ENCODE data around the gene EIF1.
"Not testable (repeated sequence)": the region's sequence is repeated elsewhere in the genome, so short reads cannot be mapped to it uniquely, and the experiment has no call there.

The EIF1 gene

GRCh38 chr17:41695134-41695661 is 6.5 kb downstream of the EIF1 start:
- no peak for FAIRE-seq
- no peak for DNase-seq (ENCODE audit: insufficient read length, low spot score)

DNA sequence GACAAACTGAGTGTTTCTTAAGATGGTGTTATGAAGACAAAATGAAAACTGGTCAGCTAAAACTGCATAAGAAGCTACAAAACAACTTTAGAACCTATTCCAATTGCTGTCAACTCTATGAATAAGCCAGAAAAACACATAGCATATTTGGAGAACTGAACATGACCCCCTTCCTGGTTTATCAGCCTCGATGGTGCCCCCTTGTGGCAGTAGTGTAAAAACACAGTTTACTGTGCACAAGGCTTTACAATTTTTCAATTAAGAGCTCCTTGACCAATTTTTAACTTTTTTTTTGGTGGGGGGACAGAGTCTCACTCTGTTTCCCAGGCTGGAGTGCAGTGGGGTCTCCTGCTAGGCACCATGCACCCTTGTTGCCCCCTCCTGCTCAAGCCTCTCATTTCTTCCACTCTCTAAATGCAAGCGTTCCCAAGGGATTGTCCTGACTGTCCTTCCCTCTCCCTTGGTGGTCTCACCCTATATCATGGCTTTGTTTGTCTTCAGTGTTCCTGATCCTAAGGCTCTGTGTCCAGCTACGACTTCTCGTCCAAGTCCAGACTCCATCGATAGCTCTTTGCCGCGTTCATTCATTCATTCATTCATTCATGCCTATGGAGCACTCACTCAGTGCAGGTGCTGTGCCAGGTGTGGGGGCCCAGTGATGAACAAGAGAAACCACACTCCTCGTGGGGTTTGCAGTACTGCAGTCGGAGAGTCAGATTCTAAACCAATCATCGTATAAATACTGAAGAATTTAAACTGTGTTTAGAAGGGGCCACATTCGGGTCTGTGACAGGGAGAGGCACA is 7.5 kb downstream of the EIF1 start:
- DNase-seq (ENCODE audit: insufficient read length, low spot score) (peak; percentile 89), FAIRE-seq (no peak)

GRCh38 chr17:41697122-41697962 is 8.7 kb downstream of the EIF1 start:
- DNase-seq (ENCODE audit: insufficient read length, low spot score) = no peak
- FAIRE-seq = no peak

- not testable (repeated sequence) for DNase-seq (ENCODE audit: insufficient read length, low spot score); FAIRE-seq
Observed at GRCh38 chr17:41700843-41701242, 12.2 kb downstream of the EIF1 start.

- DNase-seq (ENCODE audit: insufficient read length, low spot score) = no peak
Observed at GRCh38 chr17:41702712-41703111, 14.0 kb downstream of the EIF1 start.

GRCh38 chr17:41705271-41705991 is 16.7 kb downstream of the EIF1 start:
- FAIRE-seq (peak; percentile 83), DNase-seq (ENCODE audit: insufficient read length, low spot score) (peak; percentile 38)

More at GRCh38 chr17:41702712-41703111, 14.0 kb downstream of the EIF1 start:
- no peak for FAIRE-seq

GRCh38 chr17:41707803-41708669 is 19.4 kb downstream of the EIF1 start:
- DNase-seq (ENCODE audit: insufficient read length, low spot score) (no peak), FAIRE-seq (no peak)

DNA sequence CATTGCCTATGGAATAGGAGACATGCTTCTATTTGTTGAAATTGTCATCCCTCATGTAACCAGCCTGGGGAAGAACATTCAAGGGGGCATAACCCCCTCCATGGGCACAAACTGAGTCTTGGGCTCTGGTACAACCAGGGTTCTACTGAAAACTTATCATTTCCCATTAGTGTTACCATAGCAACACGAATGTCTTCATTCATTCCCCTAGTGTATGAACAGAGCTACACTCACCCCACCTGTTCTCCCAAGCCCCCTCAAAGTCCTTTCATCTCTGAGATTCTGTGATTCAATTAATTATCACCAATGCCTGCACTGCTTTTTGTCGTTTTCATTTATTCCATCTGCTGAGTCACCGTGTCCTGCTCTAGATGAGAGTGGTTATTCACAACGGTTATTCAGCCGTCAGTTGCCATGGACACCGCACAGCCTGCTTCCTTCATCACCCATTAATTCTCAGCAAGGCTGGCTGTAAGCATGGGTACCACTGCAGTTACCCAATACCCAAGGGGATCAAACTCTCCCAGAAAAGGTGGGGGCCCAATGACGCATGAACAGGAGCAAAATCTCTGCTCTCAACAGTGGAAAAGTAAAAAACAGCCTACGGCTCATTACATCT is 21.9 kb downstream of the EIF1 start:
- DNase-seq (ENCODE audit: insufficient read length, low spot score) = no peak
- peak; percentile 52 for FAIRE-seq

GRCh38 chr17:41711669-41712400 is 23.1 kb downstream of the EIF1 start, which contains the start of gene GAST:
TSS of gene GAST (plus strand) at chr17:41712331. CDS start at chr17:41715437, 3,106 bp downstream.
- DNase-seq (ENCODE audit: insufficient read length, low spot score) (no peak), FAIRE-seq (no peak)

DNA sequence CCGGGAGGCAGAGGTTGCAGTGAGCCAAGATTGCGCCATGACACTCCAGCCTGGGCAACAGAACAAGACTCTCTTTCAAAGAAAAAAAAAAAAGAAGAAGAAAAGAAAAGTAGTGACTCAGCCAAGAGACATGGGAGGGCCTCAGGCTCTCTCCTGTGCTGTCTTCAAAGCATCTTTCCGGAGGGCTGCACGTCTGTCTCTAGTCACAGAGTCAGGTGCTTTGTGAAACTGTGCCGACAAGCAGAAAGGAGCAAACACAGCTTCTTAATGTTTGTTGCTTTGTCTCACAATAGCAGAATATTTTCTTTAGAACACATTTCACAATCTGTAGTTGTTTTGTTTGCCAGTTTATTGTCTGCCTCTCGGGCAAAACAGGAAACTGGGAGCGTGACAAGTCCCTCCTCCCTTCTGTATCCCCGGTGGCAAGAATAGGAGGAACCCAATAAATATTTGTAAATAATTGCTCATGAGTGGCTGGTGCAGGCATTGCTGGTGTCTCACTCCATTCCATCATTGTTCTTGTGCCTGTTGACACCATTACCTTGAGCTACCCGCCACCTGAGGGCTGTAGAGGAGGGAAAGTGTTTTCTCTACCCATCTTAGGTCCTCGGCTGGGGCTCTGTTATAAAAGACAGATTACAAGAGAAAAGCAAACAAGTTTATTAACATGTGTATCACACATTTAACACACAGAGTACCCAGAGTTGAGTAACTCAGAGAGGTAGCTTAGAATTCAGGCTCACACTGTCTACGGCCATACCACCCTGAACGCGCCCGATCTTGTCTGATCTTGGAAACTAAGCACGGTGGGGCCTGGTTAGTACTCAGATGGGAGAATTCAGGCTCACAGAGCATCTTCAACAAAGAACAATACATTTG is 29.0 kb downstream of the EIF1 start:
- DNase-seq (ENCODE audit: insufficient read length, low spot score) (peak; percentile 46), FAIRE-seq (peak; percentile 57)

DNA sequence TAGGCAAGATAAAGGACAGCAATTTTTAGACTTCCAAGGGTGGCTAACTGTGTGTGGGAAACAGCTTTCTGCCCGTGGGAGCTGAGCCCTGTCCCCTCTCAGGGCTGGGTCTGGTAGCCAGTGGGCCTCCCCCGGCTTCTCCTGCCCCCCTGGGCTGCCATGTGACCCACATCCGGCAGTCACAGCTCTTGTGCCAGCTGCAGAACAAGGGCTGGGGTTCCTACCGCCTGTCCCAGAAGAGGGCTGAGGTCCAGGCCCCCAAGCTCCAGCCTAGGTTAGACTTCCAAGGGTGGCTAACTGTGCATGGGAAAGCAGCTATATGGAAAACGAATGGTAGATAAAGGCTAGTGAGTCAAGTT is 29.6 kb downstream of the EIF1 start:
- DNase-seq (ENCODE audit: insufficient read length, low spot score) (no peak), FAIRE-seq (no peak)

- DNase-seq (ENCODE audit: insufficient read length, low spot score) = no peak
- FAIRE-seq = peak; percentile 28
Observed at GRCh38 chr17:41722231-41722630, 33.5 kb downstream of the EIF1 start.

DNA sequence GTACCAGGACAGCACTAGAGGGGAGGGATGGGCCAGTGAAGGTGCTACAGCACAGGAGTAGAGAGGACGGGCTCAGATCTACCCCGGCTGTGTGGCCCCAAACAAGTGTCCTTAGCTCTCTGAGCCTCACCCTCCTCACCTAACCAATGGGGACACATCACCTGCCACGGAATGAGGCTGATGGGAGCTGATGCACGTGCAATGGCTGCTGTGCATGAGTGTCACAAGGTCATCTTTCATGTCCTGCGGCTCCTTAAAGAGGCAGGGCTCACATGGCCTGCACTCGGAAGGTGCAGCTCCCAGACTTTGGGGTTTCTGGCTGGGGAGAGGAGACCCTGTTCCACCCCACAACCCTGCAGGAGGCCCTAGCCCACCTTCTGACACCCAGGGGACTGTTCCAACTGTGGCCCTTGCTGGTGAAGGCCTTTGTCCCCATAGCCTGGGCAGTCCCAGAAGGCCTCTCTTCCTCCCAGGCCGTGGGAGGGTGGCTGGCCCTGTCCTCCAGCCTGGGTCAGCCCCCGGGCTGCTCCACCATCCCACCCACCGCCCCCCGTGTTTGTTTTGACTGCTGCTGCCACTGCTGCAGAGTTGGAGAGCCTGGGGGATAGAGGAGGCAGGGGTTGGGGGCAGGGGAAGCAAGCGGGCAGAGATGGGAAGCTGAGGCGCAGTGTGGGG is 35.3 kb downstream of the EIF1 start:
- FAIRE-seq = no peak

GRCh38 chr17:41724476-41725050 is 35.9 kb downstream of the EIF1 start:
- FAIRE-seq (no peak), DNase-seq (ENCODE audit: insufficient read length, low spot score) (no peak)

More for the DNA sequence above, 35.3 kb downstream of the EIF1 start:
- no peak for DNase-seq (ENCODE audit: insufficient read length, low spot score)

DNA sequence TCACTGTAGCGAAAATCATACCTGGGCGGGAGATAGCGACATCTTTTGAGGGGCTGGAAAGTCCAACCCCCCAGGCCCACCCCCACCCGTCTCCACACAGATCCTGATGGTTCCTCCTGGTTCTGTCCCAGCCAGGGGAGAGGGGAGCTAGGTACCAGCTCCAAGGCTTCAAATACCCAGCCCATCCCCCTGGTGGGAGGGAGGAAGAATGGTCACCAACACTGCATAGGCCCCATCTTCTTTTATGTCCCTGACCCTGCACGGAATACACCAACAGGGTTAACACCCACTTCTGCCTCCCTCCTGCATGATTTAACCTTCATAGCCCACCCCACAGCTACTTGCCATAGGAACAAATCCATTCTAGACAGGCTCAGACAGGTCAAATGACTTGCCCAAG is 36.4 kb downstream of the EIF1 start:
- FAIRE-seq (no peak), DNase-seq (ENCODE audit: insufficient read length, low spot score) (no peak)

DNA sequence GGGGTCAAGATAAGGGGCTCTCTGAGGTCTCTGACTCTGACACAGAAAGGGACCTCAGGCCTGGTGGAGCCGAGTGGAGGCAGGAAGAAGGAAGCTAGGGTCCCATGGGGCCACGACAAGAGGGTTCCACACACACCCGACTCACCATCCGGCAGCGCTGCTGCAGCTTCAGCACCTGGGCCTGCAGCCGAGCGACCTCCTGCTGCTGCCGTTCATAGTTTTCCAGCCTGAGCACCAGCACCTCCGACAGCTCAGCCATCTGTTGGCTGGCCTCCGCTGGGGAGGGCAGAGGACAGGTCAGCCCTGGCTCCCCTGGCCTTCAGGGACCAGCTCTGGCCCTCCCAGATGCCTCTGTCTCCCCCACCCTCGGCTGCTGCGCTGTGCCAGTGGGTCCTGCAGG is 39.4 kb downstream of the EIF1 start:
- FAIRE-seq = peak; percentile 71
- DNase-seq (ENCODE audit: insufficient read length, low spot score) = no peak

- FAIRE-seq = no peak
- no peak for DNase-seq (ENCODE audit: insufficient read length, low spot score)
Observed at GRCh38 chr17:41730479-41730878, 41.8 kb downstream of the EIF1 start.

Measured in HTR-8/SVneo (cell line).